ENCODE data around the gene SRSF10. TPM values are rescaled to one million over a fixed set of nuclear protein-coding genes. Genes with fewer than 3 reads are reported as not detected.

The SRSF10 gene
- total RNA-seq, 1 donor: 127 TPM

- H3K4me3 ChIP-seq (ENCODE audit: low read depth, low read length): no peak overlapping the region
- no peak for TF ChIP-seq CTCF (IDR thresholded peaks at IDR 0.05; ENCODE audit: insufficient read depth, low read length)
- DNase-seq (ENCODE audit: low read depth): no peak
These were observed 25.0 kb upstream of the SRSF10 start for GRCh38 chr1:24005163-24005562.

GRCh38 chr1:24004132-24004531 is 24.0 kb upstream of the SRSF10 start:
- no peak for TF ChIP-seq CTCF (IDR thresholded peaks at IDR 0.05; ENCODE audit: insufficient read depth, low read length)
- H3K4me3 ChIP-seq (ENCODE audit: low read depth, low read length): no peak overlapping the region
- no peak for DNase-seq (ENCODE audit: low read depth)

GRCh38 chr1:24003331-24003972 is 23.3 kb upstream of the SRSF10 start:
- no peak for TF ChIP-seq CTCF (IDR thresholded peaks at IDR 0.05; ENCODE audit: insufficient read depth, low read length)
- H3K4me3 ChIP-seq (ENCODE audit: low read depth, low read length): no peak overlapping the region
- DNase-seq (ENCODE audit: low read depth): peak; percentile 84

GRCh38 chr1:24002695-24003094 is 22.6 kb upstream of the SRSF10 start:
- no peak overlapping the region for H3K4me3 ChIP-seq (ENCODE audit: low read depth, low read length)
- no peak for TF ChIP-seq CTCF (IDR thresholded peaks at IDR 0.05; ENCODE audit: insufficient read depth, low read length)
- DNase-seq (ENCODE audit: low read depth): no peak

GRCh38 chr1:23999156-23999671 is 19.1 kb upstream of the SRSF10 start:
- TF ChIP-seq CTCF (IDR thresholded peaks at IDR 0.05; ENCODE audit: insufficient read depth, low read length): no peak
- no peak overlapping the region for H3K4me3 ChIP-seq (ENCODE audit: low read depth, low read length)
- no peak for DNase-seq (ENCODE audit: low read depth)

- no peak overlapping the region for H3K4me3 ChIP-seq (ENCODE audit: low read depth, low read length)
- DNase-seq (ENCODE audit: low read depth): no peak
- no peak for TF ChIP-seq CTCF (IDR thresholded peaks at IDR 0.05; ENCODE audit: insufficient read depth, low read length)
These were observed 17.7 kb upstream of the SRSF10 start for GRCh38 chr1:23997812-23998211.

Measured in fibroblast of the aortic adventitia (primary cell).